ENCODE results near the gene PTDSS2. TPM values are rescaled to one million over a fixed set of nuclear protein-coding genes. Genes with fewer than 3 reads are reported as not detected.

PTDSS2 gene
- total and polyA plus RNA-seq, 9 of the 15 experiments (the other 6 are each of a cell fraction or from before 2014, with no cell fraction given), result 0.45 to 53.9 (median 17.2) TPM

GRCh38 chr11:496834-497564 lies 46.9 kb downstream of the PTDSS2 start (continued):
- TF ChIP-seq ZNF518B (CRISPR knock-in tag; IDR thresholded peaks at IDR 0.05) (no peak), MCM7 (IDR thresholded peaks at IDR 0.05) (no peak), ATF7 (IDR thresholded peaks at IDR 0.05) (no peak), PYGO2 (tag; IDR thresholded peaks at IDR 0.05) (no peak), CREBBP (IDR thresholded peaks at IDR 0.05; ENCODE audit: low read depth, low read length) (no peak), POLR2AphosphoS5 (IDR thresholded peaks at IDR 0.05; ENCODE audit: control insufficient read depth, insufficient read depth, low read depth, low read length) (no peak), FOXJ2 (tag; IDR thresholded peaks at IDR 0.05) (no peak), BDP1 (IDR thresholded peaks at IDR 0.05; ENCODE audit: insufficient read depth, insufficient read length) (no peak), MAFF (IDR thresholded peaks at IDR 0.05; ENCODE audit: low read length) (no peak), CBX5 (IDR thresholded peaks at IDR 0.05; ENCODE audit: borderline replicate concordance, low read depth) (no peak), TEAD2 (tag; IDR thresholded peaks at IDR 0.05) (no peak), PATZ1 (CRISPR knock-in tag; IDR thresholded peaks at IDR 0.05; ENCODE audit: borderline replicate concordance) (no peak), ZNF347 (CRISPR knock-in tag; IDR thresholded peaks at IDR 0.05; ENCODE audit: low read depth) (no peak), ZNF143 (CRISPR knock-in tag; IDR thresholded peaks at IDR 0.05) (peak; percentile 26; the same call in 1 of the 2 replicates), CHAMP1 (IDR thresholded peaks at IDR 0.05) (no peak), ZNF212 (CRISPR knock-in tag; IDR thresholded peaks at IDR 0.05) (no peak), RB1 (IDR thresholded peaks at IDR 0.05; ENCODE audit: low read depth) (no peak), STAT5A (IDR thresholded peaks at IDR 0.05; ENCODE audit: borderline replicate concordance, low read length) (peak; percentile 29; the same call in 1 of the 2 replicates), ZNF668 (CRISPR knock-in tag; IDR thresholded peaks at IDR 0.05) (no peak), ZBTB43 (CRISPR knock-in tag; IDR thresholded peaks at IDR 0.05) (peak; percentile 97)
